Measurements from ENCODE around the gene STK32C.
A peak's percentile ranks its signal among the peaks of the same experiment; 100 is the strongest.
"Not testable (repeated sequence)": the region's sequence is repeated elsewhere in the genome, so short reads cannot be mapped to it uniquely, and the experiment has no call there.

The STK32C gene

DNA sequence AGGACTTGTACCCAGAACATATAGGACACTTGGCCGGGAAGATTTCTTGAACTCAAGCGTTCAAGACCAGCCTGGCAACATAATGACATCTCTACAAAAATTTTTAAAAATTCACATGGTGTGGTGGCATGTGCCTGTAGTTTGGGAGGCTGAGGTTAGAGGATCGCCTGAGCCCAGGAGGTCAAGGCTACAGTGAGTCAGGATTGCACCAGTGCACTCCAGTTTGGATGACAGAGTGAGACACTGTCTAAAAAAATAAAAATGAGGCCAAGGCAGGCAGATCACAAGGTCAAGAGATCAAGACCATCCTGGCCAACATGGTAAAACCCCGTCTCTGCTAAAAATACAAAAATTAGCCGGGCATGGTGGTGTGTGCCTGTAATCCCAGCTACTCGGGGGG lies 9.7 kb upstream of the STK32C start:
- not testable (repeated sequence) for DNase-seq

DNA sequence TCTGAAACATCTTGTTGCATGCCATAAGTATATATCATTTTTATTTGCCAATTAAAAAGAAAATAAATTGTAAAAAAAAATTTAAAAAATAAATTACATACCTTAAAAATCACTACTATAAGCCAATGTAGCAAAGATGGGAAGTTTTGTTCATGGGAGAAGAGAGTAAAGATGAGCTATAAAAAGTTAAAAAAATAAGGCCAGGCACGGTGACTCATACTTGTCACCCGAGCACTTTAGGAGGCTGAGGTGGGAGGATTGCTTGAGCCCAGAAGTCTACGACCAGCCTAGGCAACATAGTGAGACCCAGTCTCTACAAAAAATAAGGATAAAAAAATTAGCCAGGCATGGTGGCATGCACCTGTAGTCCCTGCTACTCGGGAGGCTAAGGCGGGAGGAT lies 8.4 kb upstream of the STK32C start:
- DNase-seq, result no peak

DNA sequence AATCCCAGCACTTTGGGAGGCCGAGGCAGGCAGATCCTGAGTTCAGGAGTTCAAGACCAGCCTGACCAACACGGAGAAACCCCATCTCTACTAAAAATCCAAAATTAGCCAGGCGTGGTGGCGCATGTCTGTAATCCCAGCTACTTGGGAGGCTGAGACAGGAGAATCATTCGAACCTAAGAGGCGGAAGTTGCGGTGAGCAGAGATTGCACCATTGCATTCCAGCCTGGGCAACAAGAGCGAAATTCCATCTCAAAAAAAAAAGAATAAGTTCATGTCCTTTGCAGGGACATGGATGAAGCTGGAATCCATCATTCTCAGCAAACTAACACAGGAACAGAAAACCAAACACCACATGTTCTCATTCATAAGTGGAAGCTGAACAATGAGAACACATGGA lies 7.1 kb upstream of the STK32C start:
- not testable (repeated sequence) for DNase-seq

DNA sequence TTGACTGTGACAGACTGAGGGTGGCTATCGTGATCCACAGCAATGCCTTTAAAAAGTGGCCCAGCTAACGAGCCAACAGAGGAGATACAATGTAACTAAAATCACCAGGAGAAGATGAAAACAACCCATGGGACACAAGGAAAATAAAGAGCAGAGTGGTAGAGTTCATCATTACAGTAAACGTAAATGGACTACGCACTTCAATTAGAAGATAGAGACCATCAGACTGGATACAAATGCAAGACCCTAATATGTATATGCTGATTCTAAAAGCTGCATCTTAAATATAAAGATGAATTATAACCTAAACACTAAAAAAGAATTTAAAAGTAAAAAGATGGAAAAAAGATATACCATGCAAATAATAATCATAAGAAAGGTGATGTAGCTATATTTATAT lies 6.6 kb upstream of the STK32C start:
- DNase-seq, result no peak

DNA sequence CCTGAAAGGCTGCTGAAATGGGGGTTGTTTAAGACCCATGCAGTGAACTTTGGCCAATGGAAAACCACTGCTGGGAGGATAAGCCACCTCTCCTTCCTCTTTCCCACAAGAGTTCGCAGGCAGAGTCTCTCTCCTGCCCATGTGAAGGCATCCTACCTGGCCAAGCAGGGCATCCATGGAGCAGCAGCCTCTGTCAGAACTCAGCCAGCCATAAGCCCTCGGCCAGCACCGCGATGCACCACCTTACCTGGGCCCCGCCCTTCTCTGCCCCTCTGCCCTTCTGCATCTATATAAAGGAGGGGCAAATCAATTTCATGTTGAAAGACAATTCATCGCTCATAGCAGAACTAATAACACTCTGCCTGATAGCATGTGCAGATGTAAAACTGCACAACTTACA lies 6.1 kb upstream of the STK32C start:
- DNase-seq, result no peak

DNA sequence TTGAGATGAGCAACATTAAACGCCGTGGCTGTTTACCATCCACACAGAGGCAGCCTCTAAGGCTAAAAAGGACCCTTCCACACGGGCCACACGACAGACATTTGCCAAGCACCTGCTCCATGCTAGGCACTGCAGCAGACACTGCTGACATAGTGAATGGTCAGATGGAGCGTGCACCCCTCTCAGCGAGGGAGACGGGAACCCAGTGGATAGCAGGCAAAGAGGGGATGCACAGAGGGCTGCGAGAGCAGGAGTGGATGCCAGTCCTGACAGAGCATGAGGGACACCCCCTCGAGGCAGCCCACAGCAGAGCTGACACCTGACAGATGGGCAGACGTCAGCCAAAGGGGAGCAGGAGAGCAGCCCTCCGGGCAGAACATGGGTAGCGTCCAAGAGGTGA lies 5.6 kb upstream of the STK32C start:
- DNase-seq, result no peak

DNA sequence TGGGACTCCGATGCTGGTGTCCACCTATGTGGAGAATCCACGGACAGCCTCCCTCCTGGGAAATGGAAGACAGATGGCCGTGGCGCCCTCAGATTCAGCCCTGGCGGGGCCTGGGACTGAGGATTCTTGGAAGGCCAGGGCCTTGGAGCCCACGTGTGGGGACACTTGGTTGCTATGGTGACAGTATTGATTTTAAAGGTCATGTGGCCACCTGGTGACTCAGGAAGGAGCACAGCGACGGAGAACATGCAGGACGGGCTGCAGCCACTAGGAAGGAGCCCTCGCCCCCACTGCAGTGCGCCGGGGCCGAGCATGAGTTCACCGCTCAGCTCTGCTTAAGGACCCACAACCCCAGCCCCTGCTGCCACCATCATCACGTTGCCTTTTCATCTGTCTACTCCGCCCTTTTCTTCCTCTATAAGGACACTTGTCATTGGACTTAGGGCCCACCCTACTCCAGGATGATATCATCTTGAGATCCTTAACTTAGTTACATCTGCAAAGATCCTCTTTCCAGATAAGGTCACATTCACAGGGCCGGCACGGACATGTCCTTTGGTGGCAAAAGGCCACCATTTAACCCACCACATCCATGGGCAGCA lies 3.7 kb upstream of the STK32C start:
- no peak for DNase-seq

DNA sequence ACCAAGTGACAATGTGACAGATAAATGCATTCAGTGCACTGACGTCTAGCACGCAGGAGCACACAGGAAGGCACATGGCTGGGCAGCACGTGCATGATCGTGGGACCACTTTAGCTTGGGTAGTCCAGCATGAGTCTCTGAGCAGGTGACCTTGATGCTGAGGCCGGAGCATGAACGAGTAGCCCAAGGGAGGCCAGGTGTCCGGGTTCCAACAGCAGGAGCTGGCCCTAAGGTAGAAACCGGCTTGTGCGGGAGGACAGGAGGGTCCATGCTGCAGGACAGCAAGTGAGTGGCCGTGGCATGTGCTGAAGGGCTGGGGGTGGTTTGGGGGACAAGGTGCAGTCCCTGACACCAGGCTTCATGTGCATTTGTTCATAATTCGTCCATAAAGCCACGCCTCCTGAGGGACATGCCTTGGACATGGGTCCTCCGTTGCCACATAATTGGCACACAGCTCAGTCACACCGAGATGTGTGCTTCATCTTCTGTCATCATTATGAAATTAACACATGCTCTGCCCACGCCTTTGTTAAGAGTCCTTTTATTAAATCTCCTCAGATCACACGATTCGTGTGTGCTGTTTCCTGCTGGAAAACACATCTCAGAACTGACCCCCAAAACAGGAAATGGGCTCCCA lies 3.1 kb upstream of the STK32C start:
- DNase-seq, result no peak

DNA sequence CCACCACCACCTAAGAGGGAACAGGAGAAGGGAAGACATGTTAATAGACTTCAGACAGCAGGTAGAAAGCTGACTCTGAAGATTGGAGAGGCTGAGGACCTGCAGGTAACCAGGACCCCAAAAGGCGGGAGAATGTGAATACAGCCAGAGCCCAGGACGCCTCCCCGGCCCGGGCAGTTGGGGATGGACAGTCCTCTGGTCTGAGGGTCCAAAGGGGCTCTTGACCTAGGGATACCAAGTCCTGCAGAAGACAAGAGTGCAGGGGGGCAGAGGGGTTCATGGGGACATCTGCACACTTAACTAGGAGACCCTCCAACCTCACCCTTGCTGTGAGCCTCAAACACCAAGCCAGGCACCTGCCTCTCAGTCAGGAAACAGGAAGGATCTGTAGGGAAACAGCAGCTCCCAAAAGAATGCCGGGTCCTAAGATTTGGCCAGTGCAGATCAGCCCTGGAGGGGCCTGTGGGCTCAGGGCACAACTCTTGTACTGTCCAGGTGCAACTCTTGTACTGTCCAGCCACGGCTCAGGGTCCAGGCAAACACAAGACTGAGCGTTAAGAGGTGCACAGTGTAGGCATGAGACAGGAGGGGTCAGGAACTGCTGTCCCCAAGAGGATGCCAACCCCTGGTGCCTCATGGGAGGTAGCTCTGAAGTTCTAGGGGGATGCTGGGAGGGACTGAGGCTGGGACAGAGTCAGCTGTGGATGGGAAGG lies 2.3 kb upstream of the STK32C start:
- DNase-seq, result no peak

DNA sequence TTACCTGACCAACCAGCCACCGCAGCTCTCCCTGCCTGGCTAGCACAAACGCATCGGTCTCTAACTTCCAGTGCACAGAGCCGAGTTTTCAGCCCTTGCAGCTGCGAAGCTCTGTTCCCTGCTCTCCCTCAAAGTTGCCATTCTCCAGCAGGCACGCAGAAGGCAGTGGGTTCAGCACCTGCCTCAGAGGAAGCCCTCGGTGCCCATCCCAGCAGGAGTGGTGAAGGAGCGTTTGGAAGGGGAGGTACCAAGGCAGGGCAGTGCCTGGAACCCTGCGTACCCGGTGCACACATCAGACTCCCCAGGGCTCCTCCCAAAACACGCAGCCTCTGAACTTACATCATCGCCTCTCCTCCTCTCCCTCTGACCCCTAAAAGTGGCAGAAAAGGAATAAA lies 1.7 kb upstream of the STK32C start:
- no peak for DNase-seq

DNA sequence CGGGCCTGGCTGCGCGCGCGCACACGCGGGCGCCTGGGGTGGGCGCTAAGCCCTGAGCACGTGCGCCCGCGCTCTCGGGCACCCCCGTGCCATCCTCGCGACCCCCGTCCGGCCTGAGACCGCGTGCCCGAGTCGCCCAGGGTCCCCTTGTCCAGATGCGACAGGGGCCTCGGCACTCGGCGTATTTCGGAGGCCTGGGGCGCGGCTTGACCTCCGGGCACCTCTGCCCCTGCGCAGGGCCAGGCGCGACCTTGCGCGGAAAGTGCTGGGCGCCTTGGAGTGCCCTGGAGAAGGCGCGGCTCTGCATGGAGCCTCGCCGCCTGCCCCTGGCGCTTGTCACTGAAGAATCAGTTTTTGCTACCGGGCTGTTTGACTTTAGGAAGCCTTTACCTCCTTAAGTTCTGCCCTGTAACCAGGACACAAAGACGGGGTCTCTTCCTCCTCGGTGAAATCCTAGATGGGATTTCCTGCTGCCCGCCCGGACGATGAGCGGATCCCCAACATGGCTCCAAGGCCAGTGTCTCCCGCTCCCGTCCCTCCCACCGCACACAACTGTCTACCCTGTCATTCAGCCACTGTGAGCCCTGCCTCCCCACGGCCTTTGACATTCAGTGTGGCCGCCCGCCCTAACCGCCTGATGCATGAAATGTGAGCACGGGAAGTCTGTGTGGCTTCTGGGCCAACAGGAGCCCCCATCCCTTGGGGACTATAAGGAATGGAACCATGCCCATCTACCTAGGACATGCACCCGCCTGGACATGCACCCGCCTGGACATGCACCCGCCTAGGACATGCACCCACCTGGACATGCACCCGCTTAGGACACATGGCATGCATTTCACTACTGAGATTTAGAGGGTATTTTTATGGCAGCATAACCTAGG lies 1.1 kb upstream of the STK32C start:
- no peak for DNase-seq

DNA sequence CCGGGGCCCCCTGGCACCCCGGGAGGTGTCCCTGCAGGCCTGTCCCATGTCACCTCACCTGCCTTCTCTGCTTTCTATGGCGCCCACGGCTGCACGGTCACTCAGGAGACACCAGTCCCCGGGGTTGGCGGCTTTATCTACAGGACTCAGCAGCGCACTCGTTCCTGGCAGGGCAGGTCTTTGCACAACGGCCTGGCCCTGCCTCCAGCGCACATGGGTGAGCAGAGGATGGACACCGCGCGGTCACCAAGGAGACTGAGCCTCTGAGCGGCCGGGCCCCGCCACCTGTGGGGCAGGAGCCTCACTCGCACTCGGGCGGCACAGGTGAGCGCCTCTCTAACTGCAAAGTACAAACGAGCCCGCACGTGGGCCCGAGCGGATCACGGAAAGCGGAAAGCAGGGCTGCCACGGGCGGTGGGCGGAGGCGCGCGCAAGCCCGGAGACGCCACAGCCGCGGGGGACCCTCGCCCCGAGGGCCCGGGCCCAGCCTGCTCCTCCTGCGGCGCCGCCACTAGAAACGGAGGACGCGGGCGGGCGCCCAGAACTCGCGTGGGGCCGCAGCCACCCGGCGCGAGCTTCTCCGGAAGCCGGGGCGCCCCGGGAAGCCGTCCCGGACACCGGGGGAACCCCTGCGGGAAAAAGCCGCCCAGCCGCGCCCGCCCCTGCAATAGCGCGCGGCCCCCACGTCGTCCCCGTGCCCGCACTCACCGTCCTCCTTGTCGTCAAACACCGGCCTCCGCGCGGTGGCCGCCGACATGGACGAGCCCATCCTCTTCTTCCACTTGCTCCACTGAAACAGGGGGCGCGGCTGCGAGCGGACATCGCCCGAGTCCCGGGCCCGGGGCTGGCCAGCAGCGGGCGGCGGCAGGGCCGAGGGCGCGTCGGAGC lies 642 bp downstream of the STK32C start:
- peak; percentile 27 for DNase-seq

DNA sequence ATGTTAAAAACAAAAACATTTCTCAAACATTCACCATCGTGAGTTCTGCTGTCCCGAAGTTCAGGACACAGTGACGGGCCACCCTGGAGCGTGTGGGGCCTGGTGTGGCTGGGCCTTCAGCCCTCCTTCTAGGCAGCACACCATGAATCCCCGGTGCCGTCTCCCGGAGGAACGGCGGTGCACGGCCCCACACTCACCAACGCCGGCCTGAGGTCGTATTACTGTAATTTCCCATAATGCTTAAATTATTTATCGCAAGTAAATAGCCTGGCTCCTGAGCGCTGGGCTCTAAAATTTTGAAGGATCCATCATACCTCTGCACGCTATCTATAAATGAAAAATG lies 1.4 kb downstream of the STK32C start:
- no peak for DNase-seq

DNA sequence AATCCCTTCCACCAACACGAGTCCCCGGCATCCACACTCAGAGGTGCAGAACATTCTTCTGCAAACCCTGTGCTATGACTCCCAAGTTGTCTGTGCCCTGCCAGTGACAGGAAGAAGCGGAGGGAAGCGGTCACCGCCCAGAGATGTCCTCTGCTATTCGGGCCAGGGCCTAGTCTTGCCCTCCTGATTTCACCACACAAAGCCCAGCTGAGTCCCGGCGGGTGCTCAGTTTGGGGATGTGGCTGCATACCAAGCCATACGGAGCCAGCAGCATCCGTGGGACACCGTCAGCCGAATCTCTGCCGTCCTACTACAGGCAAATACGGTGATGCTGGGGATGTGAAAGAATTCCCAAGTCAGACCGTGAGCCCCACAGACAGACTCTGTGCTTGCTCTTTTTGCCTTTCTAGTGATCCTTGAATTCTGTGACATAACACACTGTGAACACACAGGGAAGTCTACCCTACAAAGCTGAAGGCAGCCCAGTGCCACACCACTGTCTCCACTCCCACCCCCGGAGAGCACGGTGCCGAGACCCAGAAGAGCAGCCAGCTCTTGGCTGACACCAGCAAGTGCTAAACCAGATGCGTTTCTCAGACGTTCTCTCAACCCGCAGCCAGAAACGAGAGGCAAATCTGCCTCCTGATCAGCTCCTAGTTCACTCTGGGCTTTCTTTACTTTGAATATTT lies 2.0 kb downstream of the STK32C start:
- no peak for DNase-seq

DNA sequence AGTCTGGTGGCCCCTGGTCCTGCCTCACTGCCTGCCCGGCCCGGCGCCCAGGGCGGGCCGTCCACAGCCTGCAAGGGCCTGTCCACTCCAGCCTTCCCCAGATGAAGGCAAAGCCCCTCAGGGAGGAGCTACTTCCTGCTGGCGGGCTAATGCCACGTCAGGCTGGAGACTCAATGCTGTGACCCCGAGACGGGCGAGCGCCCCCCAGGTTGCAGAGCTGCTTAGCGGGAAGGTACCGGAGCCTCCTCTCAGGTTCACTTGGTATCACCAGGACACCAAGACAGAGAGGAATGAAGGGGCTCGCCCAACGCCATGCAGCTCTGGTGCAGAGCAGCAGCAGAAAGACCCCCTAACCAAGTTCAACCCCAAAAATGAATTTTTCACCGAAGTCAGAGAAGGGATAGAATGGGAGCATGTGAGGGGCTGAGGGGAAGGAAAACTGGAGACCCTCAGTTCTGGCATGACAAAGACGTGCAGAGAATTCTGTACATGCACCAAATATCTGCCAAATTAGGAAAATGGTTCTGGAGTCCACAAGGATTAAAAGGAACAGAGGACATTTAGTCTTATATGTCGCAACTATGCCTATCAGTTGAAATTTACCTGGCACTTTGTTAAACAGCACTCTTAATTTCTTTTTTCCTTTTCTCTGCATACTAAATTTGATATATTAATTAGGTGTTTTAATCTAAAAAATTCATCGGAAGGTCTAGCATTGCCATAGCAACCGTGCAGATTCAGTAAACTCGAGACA lies 2.8 kb downstream of the STK32C start:
- no peak for DNase-seq

DNA sequence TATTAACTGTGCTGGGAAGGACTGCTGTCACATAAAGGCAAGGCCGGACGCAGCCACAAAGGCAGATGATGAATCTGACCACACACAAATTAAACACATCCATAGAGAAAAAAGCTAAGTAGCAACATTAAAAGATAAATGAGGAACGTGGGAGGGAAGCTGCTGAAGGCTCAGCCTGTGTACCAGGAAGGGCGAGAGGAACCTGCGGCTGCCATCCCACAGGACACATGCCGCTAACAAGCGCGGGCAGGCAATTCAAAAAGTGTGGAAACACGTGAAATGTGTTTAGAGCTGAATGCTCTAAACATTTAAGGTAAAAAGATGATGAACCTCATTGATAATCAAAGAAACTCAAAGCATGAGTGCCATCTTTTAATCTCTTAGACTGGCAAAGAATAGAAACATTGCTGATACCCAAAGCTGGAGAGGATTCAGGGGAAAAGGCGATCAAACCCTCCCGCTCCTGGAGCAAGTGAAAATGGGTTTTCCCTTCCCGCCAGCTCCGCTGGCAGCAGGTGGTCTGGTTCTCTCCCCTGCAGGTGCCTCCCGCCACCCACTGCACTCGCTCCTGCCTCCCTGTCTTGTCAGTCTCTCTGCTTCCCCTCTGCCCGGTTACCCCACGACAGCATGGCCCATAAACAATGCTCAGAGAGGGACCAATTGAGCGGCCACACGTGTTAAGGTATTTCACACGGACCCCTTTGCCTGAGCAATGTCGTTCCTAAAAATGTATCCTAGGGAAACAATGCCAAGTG lies 4.2 kb downstream of the STK32C start:
- DNase-seq, result no peak

DNA sequence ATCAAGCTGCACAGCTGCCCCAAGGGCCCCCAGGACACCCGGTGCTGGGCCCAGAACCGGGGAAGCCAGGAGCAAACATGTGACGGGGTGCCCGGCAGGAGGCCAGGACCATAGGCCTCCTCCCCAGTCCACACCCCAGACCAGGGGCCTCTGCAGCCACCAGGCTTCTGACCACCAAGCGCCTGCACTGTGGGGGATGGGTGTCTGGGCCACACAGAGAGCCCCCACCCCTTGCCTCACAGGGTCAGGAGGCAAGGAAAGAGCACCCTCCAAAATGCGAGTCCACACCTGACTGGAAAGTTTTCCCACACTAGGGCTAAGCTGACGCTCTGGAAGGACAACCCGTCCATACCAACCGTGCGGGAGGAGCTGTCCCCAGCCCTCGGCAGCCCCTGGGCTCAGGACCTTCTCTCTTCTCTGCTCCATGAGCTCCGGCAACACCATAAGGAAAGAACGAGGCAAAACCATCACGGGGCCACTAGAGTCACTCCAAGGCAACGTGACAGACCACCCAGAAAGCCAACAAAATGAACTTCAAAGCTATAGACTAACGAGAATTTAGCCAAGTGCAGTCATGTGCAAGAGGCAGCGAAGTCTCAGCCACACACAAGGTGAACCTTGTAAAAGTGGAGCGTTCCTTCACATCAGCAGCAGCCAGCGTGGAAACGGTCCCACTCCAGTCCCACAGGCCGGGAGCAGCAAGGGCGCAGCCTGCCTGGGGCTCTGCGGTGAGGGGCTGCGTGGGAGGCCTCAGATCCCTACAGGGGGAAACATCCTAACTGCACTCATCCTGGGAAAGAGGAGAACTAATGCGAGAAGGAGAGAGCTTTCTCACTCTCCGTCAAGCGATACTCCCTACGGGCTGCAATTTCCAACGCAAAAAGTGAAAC lies 5.1 kb downstream of the STK32C start:
- no peak for DNase-seq

DNA sequence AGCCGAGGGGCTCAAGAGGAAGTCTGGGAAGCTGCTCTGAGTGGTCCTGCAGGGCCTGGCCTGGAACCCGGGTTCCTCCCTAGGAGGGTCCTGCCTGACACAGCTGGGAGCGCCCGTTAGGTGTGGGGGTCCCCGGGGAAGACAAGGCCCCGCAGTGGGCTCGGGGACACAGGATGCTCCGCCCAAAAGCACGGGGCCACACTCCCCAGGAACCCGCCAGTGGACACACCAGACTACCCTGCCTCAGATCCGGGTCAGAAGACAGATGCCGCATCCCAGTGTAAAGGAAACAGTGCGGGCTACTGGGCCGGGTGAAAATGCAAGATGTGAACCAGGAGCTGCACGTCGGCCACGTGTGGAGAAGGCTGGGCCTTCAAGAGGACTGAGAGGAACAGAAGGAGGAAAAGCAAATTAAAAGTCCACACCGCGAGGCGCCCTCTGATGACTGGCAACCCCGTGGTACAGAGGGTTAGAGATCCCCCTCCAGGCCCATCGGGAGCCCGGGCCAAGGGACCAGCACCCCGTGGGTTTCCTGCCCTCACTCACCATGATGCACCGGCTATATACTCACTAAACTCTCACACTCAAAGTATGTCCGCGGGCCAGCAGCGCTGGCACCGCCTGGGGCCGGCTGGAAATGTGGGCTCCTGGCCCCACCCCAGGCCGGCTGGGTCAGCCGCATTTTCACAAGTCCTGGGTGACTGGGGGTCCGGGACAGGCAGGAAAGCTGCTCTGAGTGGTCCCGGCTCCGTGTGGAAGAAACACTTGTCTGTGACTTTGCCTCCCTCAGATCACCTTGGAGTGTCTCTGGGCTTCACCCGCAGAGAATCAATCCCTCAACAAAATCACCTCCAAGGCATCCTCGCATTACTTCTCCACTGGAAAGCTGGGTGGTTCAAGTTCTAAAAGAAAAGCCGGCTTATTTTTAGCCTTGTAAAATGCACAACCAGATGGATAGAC lies 6.1 kb downstream of the STK32C start:
- no peak for DNase-seq

Data from effector CD4-positive, alpha-beta T cell (primary cell).